ENCODE results near the gene UBL7. TPM values are rescaled to one million over a fixed set of nuclear protein-coding genes. Genes with fewer than 3 reads are reported as not detected.

The UBL7 gene
- total and polyA plus RNA-seq, 2 experiments from 2014 or later: 39.2 to 60.2 TPM

DNA sequence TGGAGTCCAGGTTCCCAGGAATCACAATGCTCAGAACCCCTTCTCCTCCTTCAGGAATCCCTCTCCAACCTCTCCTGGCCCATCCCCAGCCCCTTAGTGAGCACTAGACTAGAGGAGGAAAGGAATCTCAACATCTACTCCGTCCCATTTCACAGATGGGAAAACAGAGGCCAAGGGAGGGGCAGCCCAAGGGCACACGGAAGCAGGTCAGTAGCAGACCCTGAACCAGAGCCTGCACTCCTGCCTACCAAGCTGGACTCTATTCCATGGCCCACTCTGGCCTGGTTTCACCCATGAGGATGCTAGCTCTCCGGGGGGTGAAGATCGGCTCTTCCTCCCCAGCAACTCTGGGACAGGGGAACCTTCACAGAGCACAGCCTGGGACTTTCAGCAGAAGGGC lies 41.5 kb downstream of the UBL7 start:
- no peak for DNase-seq (ENCODE audit: low spot score)
- TF ChIP-seq, protein P1, sequence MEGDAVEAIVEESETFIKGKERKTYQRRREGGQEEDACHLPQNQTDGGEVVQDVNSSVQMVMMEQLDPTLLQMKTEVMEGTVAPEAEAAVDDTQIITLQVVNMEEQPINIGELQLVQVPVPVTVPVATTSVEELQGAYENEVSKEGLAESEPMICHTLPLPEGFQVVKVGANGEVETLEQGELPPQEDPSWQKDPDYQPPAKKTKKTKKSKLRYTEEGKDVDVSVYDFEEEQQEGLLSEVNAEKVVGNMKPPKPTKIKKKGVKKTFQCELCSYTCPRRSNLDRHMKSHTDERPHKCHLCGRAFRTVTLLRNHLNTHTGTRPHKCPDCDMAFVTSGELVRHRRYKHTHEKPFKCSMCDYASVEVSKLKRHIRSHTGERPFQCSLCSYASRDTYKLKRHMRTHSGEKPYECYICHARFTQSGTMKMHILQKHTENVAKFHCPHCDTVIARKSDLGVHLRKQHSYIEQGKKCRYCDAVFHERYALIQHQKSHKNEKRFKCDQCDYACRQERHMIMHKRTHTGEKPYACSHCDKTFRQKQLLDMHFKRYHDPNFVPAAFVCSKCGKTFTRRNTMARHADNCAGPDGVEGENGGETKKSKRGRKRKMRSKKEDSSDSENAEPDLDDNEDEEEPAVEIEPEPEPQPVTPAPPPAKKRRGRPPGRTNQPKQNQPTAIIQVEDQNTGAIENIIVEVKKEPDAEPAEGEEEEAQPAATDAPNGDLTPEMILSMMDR (IDR thresholded peaks at IDR 0.05; ENCODE audit: poor library complexity): no peak
- TF ChIP-seq EZH2phosphoT487 (IDR thresholded peaks at IDR 0.05; ENCODE audit: low read depth, severe bottlenecking, unreplicated experiment) (no peak), EZH2 (IDR thresholded peaks at IDR 0.05; ENCODE audit: borderline replicate concordance) (no peak)
- Histone ChIP-seq H3K4me2 (no peak overlapping the region), H3K4me3 (no peak overlapping the region), H3K27me3 (no peaks in the 10 kb centered on the region), H3K79me2 (no peaks in the 10 kb centered on the region), H3K4me1 (ENCODE audit: insufficient read depth) (peaks cover 14% of the 10 kb centered on the region), H3K9me3 (ENCODE audit: low read depth) (no peaks in the 10 kb centered on the region), H2AFZ (no peak overlapping the region), H3K9me2 (replicated peaks; ENCODE audit: insufficient read depth) (no peaks in the 10 kb centered on the region), H4K20me1 (ENCODE audit: insufficient read depth, poor library complexity, severe bottlenecking) (no peaks in the 10 kb centered on the region), H3K36me3 (replicated peaks; ENCODE audit: insufficient read depth, low read depth) (no peaks in the 10 kb centered on the region), H3K27ac (no peak overlapping the region)
- 92% methylated on average over 4 of the region's 4 CpGs for WGBS (ENCODE audit: low lambda C conversion rate, missing lambda C conversion rate)

DNA sequence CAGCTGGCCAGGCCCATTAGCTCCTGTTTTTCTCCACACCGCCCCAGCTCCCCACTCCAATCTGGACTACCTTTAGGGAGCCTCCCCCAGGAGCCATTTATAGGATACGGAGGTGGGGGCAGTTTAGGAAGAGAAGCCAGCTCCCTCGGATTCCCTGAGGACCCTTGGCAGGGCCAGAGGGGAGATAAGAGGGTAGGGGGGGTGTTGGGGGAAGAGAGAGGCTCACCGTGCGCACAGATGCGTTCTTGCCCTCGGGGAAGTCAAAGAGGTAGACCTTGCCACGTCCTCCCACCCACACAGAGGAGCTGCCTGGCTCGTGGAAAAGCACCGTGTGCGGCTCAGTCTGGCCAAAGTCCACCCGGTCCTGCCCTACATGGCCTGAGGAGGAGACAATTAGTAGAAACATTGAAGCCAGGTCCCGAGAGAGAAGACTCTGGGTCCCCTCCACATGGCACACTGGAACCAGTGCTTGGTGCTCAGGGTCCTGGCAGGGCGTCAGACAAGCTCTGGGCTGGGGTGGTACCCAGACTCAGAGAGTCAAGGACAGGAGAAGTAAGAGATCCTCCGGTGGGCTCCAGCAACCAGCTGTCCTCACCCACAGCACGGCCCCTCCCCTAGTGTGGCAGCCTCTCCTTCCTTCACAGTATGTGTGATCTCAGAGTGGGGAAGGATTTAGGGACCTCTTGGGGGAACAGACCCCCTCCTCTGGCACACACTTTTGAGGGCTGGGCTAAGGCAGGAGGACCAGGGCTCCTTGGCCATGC lies 42.2 kb downstream of the UBL7 start:
- Histone ChIP-seq H2AFZ (no peak overlapping the region), H3K4me2 (peak overlapping the region; percentile 33), H3K9me3 (ENCODE audit: low read depth) (no peaks in the 10 kb centered on the region), H3K9me2 (replicated peaks; ENCODE audit: insufficient read depth) (no peaks in the 10 kb centered on the region), H3K79me2 (no peaks in the 10 kb centered on the region), H3K4me1 (ENCODE audit: insufficient read depth) (peaks cover 14% of the 10 kb centered on the region), H3K27ac (no peak overlapping the region), H3K36me3 (replicated peaks; ENCODE audit: insufficient read depth, low read depth) (no peaks in the 10 kb centered on the region), H3K27me3 (no peaks in the 10 kb centered on the region), H3K4me3 (no peak overlapping the region), H4K20me1 (ENCODE audit: insufficient read depth, poor library complexity, severe bottlenecking) (no peaks in the 10 kb centered on the region)
- no peak for TF ChIP-seq EZH2 (IDR thresholded peaks at IDR 0.05; ENCODE audit: borderline replicate concordance)
- no peak for TF ChIP-seq EZH2phosphoT487 (IDR thresholded peaks at IDR 0.05; ENCODE audit: low read depth, severe bottlenecking, unreplicated experiment)
- WGBS (ENCODE audit: low lambda C conversion rate, missing lambda C conversion rate): 69% methylated on average over 13 of the region's 16 CpGs
- DNase-seq (ENCODE audit: low spot score): peak; percentile 44

DNA sequence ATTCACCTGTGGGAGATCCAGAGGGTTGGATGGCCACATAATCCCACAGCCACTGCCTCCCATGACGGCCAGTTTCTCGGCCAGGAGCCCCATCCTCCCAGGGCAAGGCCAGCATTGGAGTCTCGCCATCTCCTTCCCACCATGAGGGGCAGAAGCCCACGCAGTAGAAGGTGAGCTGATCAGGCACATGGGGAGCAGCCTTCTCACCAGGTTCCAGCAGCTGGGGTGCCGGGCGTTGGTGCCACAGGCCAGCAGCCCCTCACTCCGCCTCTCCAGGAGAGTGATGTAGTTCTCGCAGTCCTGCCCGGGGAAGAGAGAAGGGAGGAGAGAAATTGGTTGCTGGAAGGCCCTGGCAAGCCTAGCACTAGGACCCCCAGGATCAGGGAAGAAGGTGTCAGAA lies 43.3 kb downstream of the UBL7 start:
- Histone ChIP-seq H2AFZ (no peak overlapping the region), H3K4me1 (ENCODE audit: insufficient read depth) (peaks cover 7% of the 10 kb centered on the region), H3K9me3 (ENCODE audit: low read depth) (no peaks in the 10 kb centered on the region), H3K79me2 (no peaks in the 10 kb centered on the region), H3K9me2 (replicated peaks; ENCODE audit: insufficient read depth) (no peaks in the 10 kb centered on the region), H3K4me2 (no peak overlapping the region), H3K4me3 (no peak overlapping the region), H3K36me3 (replicated peaks; ENCODE audit: insufficient read depth, low read depth) (no peaks in the 10 kb centered on the region), H3K27me3 (no peaks in the 10 kb centered on the region), H4K20me1 (ENCODE audit: insufficient read depth, poor library complexity, severe bottlenecking) (no peaks in the 10 kb centered on the region), H3K27ac (no peak overlapping the region)
- TF ChIP-seq EZH2 (IDR thresholded peaks at IDR 0.05; ENCODE audit: borderline replicate concordance): no peak
- TF ChIP-seq, protein P1 (IDR thresholded peaks at IDR 0.05; ENCODE audit: poor library complexity): no peak
- TF ChIP-seq EZH2phosphoT487 (IDR thresholded peaks at IDR 0.05; ENCODE audit: low read depth, severe bottlenecking, unreplicated experiment): no peak
- DNase-seq (ENCODE audit: low spot score): no peak
- WGBS (ENCODE audit: low lambda C conversion rate, missing lambda C conversion rate): 92% methylated on average over 9 of the region's 9 CpGs

GRCh38 chr15:74417225-74417624 lies 43.7 kb downstream of the UBL7 start:
- TF ChIP-seq EZH2phosphoT487 (IDR thresholded peaks at IDR 0.05; ENCODE audit: low read depth, severe bottlenecking, unreplicated experiment) (no peak), EZH2 (IDR thresholded peaks at IDR 0.05; ENCODE audit: borderline replicate concordance) (no peak)
- TF ChIP-seq, protein P1 (IDR thresholded peaks at IDR 0.05; ENCODE audit: poor library complexity): no peak
- Histone ChIP-seq H2AFZ (no peak overlapping the region), H3K4me2 (no peak overlapping the region)

More at GRCh38 chr15:74417225-74417624, 43.7 kb downstream of the UBL7 start:
- peaks cover 5% of the 10 kb centered on the region for H3K4me1 ChIP-seq (ENCODE audit: insufficient read depth)
- no peaks in the 10 kb centered on the region for H3K9me2 ChIP-seq (replicated peaks; ENCODE audit: insufficient read depth)
- no peak for DNase-seq (ENCODE audit: low spot score)
- no peaks in the 10 kb centered on the region for H4K20me1 ChIP-seq (ENCODE audit: insufficient read depth, poor library complexity, severe bottlenecking)
- WGBS (ENCODE audit: low lambda C conversion rate, missing lambda C conversion rate): 97% methylated on average over 13 of the region's 13 CpGs
- H3K4me3 ChIP-seq: no peak overlapping the region
- no peaks in the 10 kb centered on the region for H3K9me3 ChIP-seq (ENCODE audit: low read depth)
- H3K27ac ChIP-seq: no peak overlapping the region
- no peaks in the 10 kb centered on the region for H3K79me2 ChIP-seq
- no peaks in the 10 kb centered on the region for H3K27me3 ChIP-seq
- no peaks in the 10 kb centered on the region for H3K36me3 ChIP-seq (replicated peaks; ENCODE audit: insufficient read depth, low read depth)
